HG03159 (cell line): ENCODE measurements around the gene GALNT7.
A peak's percentile ranks its signal among the peaks of the same experiment; 100 is the strongest.
"Not testable (repeated sequence)": the region's sequence is repeated elsewhere in the genome, so short reads cannot be mapped to it uniquely, and the experiment has no call there.

ENCODE experiments used
- ATAC-seq: cut with Tn5 transposase; IDR thresholded peaks from one replicate; pipeline ENCODE4 v1.9.1; 2021; ENCODE audit warnings: mild to moderate bottlenecking, moderate library complexity; ENCODE audit not compliant: unreplicated experiment

The GALNT7 gene

DNA sequence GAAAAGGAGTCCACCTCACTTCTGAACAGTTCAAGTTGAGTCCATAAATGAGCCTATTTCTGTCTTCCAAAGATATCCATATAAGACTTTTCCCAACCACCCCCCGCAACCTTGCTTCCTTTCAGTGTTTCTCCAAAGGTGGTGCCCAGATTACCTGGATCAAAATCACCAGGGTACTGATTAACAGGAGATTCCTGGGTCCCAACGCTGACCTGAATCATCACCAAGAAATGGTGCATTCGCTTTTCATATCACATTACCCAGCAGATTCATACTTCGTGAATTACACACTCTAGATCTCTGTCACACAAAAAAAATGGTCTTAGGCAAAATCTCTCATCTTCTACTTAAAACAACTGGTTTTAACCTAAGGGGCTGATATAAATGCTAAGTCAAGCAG lies 2.1 kb upstream of the GALNT7 start:
- ATAC-seq = no peak

DNA sequence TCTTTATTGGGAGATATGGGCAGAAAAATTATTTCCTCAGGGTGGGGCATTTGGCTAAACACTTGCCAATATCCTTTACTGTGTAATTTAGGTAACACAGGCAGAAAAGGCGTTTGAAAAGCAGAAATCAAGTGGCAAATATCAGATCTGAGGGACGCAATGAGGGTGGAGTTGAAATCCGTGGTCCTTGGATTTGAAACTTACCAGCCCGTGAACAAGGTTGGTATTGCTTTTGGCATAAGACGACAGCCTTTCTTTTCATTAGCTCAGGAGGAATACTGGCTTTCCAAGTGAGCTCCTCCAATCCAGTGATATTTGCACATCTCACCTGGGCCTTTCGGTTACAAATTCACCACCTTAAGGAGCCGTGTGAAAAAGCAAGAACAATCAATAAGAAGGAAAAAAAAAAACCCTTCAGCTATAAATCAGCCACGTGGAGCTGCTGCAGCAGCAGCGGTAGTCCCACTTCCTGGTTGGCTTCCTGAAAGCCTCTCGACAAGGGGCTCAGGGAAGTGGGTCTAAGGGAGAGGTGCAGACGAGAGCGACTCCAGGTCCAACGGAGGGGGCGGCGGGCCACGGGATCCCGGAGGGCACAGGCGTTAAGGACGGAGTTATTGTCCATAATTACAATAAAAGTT lies 734 bp upstream of the GALNT7 start:
- ATAC-seq = peak; percentile 6

DNA sequence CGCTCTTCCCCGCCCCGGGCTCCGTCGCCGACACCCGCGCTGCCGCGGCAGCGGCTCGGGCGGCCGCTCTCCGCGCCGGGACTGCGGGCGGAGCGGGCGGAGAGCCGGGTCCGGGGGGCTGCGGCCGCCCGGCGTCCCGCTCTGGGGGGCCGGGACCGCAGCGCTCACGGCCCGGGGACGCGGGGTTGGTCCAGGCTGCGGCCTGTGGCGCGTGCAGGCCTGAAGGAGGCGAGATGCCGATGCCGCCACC lies 492 bp downstream of the GALNT7 start:
- ATAC-seq = no peak

DNA sequence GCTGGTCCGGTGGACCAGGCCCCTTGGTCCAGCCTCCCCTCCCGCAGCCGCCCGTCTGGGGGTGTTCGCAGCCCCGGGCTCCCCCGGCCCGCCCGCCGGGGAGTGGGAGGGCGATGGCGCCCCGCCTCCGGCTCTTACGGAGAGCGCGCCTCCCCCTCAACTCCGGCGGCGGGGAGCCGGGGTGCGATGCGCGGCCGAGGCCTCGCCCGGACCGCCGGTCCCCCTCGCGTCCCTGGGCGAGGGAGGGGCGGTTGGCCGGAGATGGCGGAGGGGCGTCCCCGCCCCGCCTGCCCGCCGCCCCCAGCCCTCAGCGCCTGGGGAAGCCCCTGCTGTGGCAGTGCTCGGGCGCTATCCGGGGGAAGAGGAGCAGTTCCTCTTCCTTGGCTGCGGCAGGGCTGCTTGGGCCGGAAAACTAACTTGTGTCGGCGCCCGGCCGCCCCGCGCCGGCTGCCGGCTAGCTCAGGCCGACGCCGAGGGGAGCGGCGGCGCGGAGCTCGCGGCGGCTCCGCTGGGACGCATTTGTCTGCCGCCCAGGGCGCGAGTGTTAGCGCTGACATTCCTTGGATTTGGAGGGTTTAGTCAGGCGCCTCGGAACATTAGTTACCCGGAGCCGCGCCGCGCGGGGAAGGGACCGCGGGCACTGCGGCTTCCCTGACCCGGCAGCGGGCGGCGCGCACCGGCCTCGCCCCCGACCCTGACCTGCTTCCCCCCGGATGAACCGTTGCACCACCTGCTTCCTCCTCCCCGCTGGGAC lies 994 bp downstream of the GALNT7 start:
- ATAC-seq = peak; percentile 66

DNA sequence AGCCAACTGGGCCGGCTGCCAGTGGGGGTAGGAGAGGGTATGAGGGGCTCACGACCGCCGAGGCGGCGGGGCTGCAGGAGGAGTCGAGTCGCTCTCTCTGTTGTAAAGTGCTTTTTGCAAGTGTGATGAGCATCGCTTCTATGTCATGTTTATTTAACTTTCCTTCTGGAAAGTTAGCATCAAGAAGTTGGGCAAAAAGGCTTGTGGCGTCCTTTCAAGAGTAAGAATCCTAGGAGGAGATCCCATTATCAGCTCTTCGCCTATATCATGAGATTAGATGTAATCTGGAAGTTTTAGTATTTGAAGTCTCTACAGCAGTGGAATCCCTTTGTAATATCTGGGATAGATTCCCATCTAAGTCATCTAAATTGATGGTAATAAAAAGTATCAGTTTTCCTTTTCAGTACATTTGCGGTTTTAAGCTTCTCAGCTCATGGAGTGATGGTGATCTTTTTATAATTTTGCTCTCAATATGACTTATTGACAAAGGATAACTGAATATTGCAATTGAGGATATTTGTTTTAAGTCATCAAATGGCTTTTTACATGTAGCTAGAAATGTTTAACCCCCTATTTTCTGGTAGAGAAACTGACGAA lies 1.7 kb downstream of the GALNT7 start:
- no peak for ATAC-seq

DNA sequence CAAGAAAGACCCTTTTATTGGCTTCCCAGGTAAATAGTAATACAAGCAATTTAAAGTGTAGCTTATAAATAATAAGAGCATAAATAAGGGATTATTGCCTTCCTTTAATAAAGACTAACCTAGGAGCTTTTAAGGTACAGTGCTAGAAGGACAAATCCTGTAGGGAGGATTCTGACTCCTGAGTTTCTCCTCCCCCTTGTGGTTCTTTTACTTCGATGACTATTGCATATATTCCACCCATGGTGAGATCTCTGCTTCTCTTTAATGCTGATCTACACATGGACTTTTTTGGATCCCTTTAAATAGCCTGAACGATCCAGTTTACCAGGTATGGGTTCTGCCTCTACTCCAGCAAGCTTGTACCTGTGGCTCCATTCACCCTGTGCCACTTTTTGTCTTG lies 2.5 kb downstream of the GALNT7 start:
- ATAC-seq = no peak

DNA sequence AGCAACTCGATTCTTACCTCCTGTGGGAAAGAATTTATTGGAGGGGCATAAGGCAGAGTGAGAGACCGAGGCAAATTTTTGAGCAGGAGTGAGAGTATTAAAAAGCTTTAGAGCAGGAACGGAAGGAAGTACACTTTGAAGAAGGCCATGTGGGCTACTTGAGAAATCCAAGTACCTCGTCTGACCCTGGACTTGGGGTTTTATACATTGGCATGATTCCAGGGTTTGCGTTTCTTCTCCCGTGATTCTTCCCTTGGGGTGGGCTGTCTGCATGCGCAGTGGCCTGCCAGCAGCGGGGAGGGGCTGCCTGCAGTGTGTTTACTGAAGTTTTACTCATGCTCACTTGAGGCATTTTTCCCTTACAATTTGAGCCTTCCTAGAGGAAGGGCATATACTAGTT lies 3.4 kb downstream of the GALNT7 start:
- ATAC-seq = no peak

DNA sequence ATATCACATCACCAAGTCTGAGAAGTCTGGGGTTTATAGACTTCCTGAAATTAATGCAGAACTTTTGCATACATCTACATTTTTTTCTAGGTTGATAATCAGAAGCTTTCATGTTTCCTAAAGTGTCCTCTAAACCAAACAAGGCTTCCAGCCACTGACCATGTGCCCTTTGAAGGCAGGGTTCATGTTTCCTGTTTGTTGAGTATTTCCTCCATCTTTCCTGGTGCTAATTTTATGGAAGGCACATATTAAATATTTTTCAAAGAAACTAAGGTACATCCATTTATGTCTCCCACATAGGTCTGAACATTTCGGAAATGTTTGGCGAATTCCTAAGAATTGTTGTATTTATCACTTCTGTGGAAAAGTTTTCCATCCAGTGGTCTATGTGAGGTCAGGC lies 5.6 kb downstream of the GALNT7 start:
- ATAC-seq = no peak

DNA sequence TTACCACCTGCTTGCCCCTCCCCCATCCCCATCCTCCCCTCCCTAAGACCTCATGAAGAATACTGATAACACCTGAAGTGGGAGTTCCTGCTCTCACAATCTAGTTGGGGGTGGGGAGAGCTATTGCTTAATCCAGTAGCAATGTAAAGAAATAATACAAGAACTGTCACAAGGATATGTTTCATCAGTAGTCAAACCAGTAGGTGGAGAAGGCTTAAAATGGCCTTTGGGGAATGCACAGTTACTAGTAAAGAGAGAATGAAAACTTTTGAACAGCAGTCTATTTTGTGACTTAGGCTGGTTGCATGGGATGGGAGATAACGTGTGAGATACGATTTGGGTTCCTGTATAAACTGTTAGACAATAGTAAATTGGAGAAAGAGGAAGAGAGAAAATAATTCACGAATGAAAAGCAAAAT lies 6.0 kb downstream of the GALNT7 start:
- ATAC-seq = no peak

DNA sequence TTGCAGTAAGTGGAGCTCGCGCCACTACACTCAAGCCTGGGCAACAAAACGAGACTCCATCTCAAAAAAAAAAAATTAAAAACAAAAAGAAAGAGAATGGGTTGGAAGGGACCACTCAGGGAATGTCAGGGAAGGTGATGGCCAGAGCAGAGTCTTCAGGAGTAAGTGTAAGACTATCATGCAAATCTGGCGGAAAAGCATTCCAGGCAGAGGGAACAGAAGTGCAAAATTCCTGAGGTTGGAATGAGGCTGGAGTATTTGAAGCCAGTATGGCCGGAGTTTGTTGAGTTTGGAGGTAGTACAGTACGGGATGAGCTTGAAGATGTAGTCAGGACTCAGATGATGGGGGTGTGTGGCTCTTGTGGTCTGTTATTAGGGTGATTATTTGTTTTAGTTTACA lies 7.4 kb downstream of the GALNT7 start:
- ATAC-seq = no peak

DNA sequence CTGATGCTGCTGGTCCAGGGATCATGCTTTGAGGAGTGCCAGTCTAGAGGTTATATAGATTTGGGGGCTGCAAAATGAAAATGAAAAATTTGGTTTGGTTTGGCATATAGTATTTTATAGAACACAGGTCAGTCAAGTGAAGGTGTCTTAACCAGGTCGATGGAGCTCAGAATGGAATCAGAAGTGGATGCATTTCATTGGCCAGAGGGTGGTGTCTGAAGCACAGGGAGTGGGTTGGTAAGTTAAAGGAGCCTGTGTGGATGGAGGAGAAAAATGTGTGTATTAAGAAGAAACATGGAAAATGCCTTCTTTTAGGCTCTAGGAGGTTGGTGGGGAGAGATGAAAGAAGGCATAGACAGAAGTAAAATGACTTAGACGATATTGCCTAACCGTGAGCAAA lies 8.6 kb downstream of the GALNT7 start:
- ATAC-seq = no peak

DNA sequence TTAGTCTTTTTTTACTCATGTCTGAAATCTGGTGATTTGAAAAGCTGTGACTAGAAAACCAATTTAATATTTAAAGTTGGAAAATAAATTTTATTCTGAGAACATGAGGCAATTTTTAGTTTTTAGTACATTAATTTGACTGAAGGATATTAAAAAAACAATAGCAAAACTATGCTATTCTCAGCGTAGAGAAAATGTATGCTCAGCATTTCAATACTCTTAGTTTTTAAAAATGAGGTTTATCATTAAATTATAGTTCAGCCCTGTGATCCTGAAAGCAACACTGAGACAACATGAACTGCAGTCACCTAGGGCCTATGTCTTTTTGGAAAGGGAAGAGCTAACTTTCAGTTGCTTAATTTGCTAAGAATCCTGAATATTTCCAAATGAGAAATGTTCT lies 9.5 kb downstream of the GALNT7 start:
- ATAC-seq = no peak

DNA sequence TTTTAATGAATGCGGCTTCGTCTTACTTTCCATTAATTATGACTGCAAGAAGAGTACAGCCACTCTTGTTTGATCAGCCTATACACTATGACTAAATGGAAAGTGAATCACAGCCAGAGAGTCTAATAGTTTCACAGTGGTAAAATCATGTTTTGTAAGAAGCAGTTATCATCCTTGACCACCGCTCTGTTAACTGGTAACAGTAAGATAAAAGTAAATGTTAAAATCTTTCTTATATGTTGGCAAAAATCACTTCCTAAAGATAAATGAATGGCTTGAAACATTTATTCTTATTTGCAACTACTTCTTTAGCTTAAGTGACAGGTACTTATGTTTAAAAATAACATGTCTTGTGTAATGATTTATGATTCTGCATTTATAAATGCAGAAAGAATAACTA lies 13.2 kb downstream of the GALNT7 start:
- ATAC-seq = peak; percentile 77

DNA sequence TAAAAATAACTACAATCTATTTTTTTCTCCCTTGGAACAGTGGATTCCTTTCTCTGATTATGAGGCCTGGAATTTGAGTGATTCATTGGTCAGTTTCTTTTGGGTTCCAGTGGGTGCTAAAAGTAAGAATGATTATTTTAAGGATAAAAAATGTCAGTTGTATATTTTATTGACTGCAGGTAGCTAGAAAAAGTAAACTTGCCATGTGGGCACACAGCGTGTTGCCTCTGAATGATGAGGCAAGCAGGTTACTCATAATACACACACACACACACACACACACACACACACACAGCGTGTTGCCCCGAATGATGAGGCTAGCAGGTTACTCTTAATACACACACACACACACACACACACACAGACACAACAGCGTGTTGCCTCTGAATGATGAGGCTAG lies 13.8 kb downstream of the GALNT7 start:
- no peak for ATAC-seq

DNA sequence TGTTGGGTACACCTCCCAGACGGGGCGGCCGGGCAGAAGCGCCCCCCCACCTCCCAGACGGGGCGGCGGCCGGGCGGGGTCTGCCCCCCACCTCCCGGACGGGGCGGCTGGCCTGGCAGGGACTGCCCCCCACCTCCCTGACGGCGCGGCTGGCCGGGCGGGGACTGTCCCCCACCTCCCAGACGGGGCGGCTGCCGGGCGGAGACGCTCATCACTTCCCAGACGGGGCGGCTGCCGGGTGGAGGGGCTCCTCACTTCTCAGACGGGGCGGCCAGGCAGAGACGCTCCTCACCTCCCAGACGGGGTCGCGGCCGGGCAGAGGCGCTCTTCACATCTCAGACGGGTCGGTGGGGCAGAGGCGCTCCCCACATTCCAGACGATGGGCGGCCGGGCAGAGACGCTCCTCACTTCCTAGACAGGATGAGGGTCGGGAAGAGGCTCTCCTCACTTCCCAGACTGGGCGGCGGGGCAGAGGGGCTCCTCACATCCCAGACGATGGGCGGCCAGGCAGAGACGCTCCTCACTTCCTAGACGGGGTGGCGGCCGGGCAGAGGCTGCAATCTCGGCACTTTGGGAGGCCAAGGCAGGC lies 15.1 kb downstream of the GALNT7 start:
- ATAC-seq = not testable (repeated sequence)

DNA sequence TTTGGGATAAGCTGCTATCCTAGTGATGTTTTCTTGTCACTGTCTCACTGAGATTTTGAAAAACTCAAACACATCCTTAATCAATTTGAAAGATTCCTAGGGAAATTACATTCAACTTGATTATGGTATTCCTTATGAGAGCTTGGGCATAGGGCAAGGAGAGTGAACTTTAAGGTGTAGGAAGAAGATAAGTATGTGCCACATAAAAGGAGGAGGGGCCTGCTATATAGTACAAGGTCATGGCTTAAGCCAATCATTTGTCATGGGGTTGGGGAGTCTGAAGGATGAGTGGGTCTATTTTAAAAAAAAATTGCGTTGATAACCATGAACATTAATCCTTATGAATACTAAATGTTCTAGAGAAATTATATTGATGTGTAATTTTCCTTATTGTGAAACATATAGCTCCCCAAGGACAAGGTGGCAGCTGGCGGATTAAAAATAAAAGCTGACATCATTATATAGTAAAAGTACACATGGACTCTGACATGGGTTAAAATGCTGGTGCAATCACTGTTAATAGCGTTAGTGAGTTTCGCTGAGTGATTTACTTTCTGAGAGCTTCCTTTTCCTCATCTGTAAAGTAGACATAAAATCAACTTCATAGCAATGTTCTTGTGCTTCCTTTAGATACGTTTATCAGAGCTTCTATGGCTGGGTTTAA lies 17.4 kb downstream of the GALNT7 start:
- ATAC-seq = no peak

DNA sequence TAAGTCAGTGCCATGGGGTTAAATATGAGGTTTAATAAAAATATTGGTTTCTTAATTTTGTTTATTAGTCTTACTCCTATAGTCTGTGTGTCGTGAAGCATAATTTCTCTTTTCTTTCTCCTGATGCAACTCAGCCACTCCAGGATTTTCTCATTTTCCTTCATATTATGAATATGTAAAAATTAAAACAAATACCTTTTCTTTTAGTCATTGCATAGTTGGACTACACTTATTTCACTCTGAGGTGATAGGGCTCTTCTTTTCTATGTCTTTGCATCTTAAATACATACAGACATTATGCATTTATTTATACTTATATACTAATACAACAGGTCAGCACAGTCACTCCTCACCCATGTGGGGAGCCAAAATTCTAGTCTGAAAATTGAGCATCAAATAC lies 19.1 kb downstream of the GALNT7 start:
- ATAC-seq = no peak

DNA sequence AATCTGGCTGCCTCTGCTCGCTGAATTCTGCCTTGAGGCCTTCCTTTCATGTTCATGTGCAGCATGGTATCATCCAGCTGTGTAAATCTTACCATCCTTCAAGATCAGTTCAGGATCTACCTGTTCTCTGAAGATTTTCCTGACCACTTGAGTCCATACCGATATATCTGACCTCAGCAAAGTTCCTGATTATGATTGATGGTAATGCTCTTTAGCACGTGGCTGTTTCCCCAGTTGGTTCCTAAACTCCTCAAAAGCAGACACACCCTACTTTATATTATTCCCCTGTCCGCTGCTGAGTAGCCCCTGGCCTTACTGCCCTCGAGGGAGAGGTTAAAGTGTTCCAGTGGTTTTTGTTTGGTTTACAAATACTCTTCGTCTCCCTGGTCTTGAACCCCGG lies 20.0 kb downstream of the GALNT7 start:
- no peak for ATAC-seq

DNA sequence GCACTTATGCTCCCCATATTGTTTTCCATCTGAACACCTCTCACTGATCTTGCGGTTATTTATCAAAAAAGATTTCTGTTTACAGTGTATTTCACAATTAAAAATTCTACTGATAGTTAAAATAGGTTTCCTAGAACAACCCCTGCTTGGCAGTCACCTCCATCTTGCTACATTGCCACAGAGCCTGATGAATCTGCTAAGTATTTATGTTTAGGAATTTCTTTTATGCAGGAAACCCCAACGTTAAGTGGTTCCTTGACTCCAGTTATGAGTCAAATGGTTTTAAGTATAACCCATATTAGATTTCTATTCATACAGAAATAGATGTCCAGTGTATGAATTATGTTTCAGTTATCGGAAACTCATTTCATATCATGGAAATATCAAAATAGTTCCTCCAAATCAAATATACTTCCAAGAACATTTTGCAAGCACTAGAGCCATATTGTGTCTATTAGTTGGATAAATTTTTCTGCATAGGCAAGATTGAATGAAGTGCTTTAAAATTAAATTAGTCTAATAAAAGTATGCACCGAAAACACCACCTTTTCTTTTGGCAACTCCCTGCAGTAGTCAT lies 20.6 kb downstream of the GALNT7 start:
- no peak for ATAC-seq

DNA sequence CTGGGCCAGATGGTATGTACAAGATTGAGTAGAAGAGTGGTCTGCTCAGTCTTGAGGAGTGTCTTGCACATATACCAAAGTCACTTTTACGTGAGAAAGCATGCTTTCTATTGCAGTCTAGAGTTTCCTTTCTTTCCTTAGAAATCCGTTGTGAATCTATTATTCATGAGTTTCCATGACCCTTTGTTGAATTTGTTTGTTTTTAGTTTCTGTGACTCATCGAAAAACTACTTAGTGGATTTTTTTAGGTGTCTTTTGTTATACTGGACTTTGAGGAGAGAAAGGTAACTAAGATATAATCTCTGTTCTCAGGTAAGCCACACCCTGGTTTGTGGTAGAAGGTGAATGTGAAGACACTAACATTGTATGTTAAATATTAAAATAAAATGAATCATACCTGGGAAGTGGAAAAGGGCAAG lies 23.0 kb downstream of the GALNT7 start:
- ATAC-seq = no peak

DNA sequence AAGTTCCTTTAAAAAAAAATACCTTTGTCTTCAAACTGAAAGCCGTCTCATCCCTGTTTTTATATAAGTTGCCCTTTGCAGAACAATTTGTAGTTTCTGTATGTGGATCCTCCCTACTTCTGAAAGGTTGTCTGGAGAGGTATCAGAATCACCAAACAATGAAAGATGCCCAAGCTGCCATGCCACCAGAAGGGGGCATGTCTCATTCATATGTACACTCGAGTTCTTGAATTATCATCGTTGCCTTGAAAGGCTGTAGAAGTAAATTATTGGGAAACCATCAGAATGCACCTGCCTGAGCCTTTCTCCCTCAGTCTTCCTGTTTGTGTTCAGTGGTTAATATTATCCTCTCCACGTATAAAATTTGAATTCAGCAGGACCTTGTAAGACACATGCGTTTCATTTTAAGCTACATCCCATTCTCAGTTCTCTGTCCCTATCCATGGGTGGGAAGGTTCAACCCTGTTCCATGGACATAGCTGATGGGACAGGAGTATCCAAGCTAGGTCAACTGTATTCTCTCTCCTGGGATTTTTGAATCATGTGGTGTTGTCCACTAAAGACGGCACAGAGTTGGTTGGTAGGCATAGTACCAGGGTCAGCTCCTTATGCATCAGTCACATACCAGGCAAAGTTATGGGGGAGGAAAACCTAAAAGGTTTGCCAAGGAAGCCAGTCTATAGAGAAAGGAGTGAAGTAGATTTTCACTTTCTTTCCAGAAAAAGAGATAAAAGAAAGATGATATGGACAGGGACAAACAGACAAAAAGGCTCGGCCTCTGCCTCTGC lies 24.0 kb downstream of the GALNT7 start:
- no peak for ATAC-seq
